MG63 (cell line): ENCODE data around the gene IGBP1. TPM values are rescaled to one million over a fixed set of nuclear protein-coding genes. Genes with fewer than 3 reads are reported as not detected.
"Not testable (repeated sequence)": the region's sequence is repeated elsewhere in the genome, so short reads cannot be mapped to it uniquely, and the experiment has no call there.

ENCODE experiments used
- DNase-seq: peaks from one replicate; pipeline ENCODE4 v3.0.0-alpha.2; 2020
- H3K27me3 ChIP-seq: fragments of 250-450 bp; sonication (Bioruptor Pico); 2 replicates; pipeline ENCODE4 v1.5.1; 2020; ENCODE audit warnings: mild to moderate bottlenecking, moderate library complexity
- H3K36me3 ChIP-seq: fragments of 250-450 bp; sonication (Bioruptor Pico); 2 replicates; pipeline ENCODE4 v1.5.1; 2020; ENCODE audit warnings: mild to moderate bottlenecking, moderate library complexity
- H3K4me3 ChIP-seq: fragments of 250-450 bp; sonication (Bioruptor Pico); 2 replicates; pipeline ENCODE4 v1.5.1; 2020; ENCODE audit warnings: mild to moderate bottlenecking, moderate library complexity
- H3K9me3 ChIP-seq: fragments of 250-450 bp; sonication (Bioruptor Pico); 2 replicates; pipeline ENCODE4 v1.5.1; 2020; ENCODE audit warnings: mild to moderate bottlenecking, moderate library complexity
- total RNA-seq: library from RNA; depleted of rRNA; stranded (reverse); fragments of >200 nt; shearing (Covaris generic); gene quantifications from 2 replicates; pipeline ENCODE4 v1.2.3, GENCODE V29; 2014; ENCODE audit warnings: low replicate concordance; rRNA removed

The IGBP1 gene
- total RNA-seq, result 55.2 and 59.5 TPM in 2 replicates

GRCh38 chrX:70133303-70134115 is at the start of gene IGBP1:
Gene IGBP1 (plus strand): TSS chrX:70133447. CDS start chrX:70133948, 501 bp downstream.
- no peaks in the 10 kb centered on the region for H3K27me3 ChIP-seq
- no peaks in the 10 kb centered on the region for H3K9me3 ChIP-seq
- peaks cover 3% of the 10 kb centered on the region; the same call in 1 of the 2 replicates for H3K36me3 ChIP-seq
- DNase-seq, result peak; percentile 80
- H3K4me3 ChIP-seq, result peak within 1 kb of the TSS; percentile 70

DNA sequence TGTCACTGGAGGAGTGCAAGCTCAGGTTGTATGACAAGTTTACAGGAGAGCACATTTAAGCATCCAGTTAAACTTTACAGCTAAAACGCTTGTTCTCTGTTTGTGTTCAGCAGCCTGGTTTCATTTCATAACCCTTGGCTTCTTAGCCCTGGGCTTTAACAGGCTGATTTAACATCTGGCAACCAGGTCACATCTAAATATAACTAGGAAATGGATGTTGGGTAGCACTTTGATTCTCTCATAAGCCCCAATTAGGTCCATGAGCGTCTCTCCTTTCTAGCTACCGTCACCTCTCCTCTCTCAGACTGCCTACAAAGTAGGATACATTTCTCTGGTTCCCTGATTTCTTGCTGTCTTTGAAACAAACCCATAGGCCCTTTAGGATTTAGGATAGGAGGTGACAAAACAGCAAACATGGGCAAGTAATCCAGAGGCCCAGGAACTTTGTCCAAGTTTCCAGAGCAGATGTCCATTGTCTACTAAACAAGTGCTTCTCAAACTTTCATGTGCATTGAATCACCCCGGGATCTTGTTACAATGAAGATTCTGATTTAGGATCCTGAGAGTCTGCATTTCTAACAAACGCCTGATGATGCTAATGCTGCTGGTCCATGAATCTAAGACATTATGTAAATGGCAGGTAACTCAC is 48.5 kb upstream of the IGBP1 start:
- no peak for DNase-seq
- H3K27me3 ChIP-seq, result no peaks in the 10 kb centered on the region
- H3K36me3 ChIP-seq, result no peaks in the 10 kb centered on the region

GRCh38 chrX:70087857-70088630 is 45.2 kb upstream of the IGBP1 start:
- no peaks in the 10 kb centered on the region for H3K36me3 ChIP-seq
- no peaks in the 10 kb centered on the region for H3K27me3 ChIP-seq
- DNase-seq, result peak; percentile 32
- H3K4me3 ChIP-seq, result no peak overlapping the region
- no peaks in the 10 kb centered on the region for H3K9me3 ChIP-seq

More for the DNA sequence above, 48.5 kb upstream of the IGBP1 start:
- Histone ChIP-seq H3K9me3 (no peaks in the 10 kb centered on the region), H3K4me3 (no peak overlapping the region)

- Histone ChIP-seq H3K36me3 (no peaks in the 10 kb centered on the region), H3K4me3 (no peak overlapping the region), H3K27me3 (no peaks in the 10 kb centered on the region), H3K9me3 (no peaks in the 10 kb centered on the region)
- DNase-seq, result no peak
Measured at GRCh38 chrX:70088751-70089150, 44.5 kb upstream of the IGBP1 start.

DNA sequence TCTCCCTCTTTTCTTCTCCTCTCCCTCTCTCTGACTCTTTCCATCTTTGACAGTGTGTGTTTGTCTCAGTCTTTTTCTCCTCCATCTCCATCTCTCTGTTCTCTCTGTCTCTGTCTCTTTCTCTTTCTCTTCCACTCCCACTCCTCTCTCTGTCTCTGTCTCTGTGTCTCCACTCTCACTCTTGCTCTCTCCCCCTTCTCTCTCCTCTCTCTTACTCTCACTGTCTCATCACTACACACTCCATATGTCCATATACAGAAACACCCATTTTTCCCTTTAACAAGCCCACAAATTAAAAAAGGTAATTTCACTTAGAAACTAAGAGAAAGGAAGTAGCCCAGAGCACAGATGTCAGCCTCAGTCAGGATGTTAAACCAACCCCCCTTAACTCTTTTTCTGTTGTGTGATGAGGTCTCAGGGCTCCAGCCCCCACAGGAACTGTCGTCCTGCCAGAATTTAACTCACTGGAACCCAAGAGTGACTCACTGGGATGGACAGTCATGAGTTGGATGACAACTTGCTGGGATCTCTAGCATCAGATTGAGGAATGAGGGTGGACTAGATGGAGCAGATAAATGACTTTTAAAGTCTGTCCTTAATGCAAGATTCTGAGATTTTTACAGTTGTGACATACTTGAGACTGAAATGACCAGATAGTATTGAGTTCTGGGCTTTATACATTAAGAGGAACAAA is 43.5 kb upstream of the IGBP1 start:
- Histone ChIP-seq H3K9me3 (no peaks in the 10 kb centered on the region), H3K27me3 (no peaks in the 10 kb centered on the region), H3K36me3 (no peaks in the 10 kb centered on the region), H3K4me3 (no peak overlapping the region)
- DNase-seq, result peak; percentile 14

- Histone ChIP-seq H3K4me3 (no peak overlapping the region), H3K27me3 (no peaks in the 10 kb centered on the region), H3K9me3 (no peaks in the 10 kb centered on the region), H3K36me3 (no peaks in the 10 kb centered on the region)
- no peak for DNase-seq
Measured at GRCh38 chrX:70092247-70092646, 41.0 kb upstream of the IGBP1 start.

DNA sequence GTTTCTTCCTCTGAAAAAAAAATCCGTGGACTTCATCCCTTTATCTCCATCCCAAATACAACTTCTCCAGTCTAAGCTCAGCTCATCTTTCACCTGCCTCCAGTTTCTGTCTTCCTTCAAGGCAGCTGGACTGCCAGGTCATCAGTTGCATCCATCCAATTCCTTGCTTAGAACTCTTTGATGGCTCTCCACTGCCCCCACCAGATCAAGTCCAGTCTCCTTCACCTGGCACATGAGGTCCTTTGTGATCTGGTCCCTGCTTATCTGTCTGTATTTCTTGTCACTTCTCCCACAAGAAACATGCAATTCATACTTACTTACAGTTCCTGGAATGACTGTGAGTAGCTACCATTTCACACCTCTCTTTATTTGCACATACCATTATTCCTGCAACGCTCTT is 37.2 kb upstream of the IGBP1 start:
- DNase-seq, result no peak
- no peak overlapping the region for H3K4me3 ChIP-seq

DNA sequence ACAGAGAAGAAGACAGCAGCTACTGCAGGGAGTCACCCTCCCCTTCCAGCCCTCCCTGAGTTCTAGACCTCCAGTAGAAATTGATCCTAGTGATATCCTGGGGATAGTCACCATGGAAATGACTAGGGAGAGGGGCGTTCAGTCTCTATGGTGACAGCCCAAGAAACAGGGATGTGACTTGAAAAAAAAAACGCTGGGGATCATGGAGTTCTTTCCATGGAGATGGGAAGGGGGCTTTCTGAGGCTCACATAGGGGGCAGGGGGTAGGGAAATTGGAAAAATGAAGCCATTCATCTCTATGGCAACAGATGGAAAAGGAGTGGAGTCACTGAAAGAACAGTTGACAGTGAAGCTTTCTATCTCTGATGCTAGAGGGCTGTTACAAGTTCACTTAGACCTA is 28.0 kb upstream of the IGBP1 start:
- H3K27me3 ChIP-seq, result no peaks in the 10 kb centered on the region
- no peak overlapping the region for H3K4me3 ChIP-seq
- H3K36me3 ChIP-seq, result no peaks in the 10 kb centered on the region
- DNase-seq, result no peak
- no peaks in the 10 kb centered on the region for H3K9me3 ChIP-seq

More for the DNA sequence above, 37.2 kb upstream of the IGBP1 start:
- no peaks in the 10 kb centered on the region for H3K27me3 ChIP-seq
- H3K9me3 ChIP-seq, result no peaks in the 10 kb centered on the region
- H3K36me3 ChIP-seq, result no peaks in the 10 kb centered on the region

DNA sequence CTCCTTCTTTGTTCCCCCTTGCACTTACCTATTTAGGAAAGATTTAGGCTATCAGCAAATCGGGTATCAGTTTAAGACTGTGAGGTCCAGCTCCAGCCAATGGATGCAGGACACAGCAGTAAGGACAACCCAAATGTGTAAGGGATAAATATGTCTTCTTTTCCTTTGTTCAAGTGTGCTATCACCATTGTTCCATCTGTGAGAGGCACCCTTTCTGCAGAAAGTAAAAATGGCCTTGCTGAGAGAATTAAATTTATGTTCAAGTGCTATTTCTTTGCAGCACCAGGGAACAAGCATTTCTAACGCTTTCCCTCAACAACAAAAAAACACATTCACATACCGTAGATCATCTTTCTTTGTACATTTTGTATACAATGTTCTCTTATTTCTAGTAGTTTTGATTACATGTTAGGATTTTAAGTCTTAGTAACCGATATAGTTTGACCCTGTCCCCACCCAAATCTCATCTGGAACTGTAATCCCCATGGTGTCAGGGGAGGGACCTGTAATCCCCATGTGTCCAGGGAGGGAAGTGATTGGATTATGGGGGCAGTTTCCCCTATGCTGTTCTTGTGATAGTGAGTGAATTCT is 21.7 kb upstream of the IGBP1 start:
- not testable (repeated sequence) for DNase-seq, H3K36me3 ChIP-seq, H3K27me3 ChIP-seq, H3K9me3 ChIP-seq, H3K4me3 ChIP-seq

DNA sequence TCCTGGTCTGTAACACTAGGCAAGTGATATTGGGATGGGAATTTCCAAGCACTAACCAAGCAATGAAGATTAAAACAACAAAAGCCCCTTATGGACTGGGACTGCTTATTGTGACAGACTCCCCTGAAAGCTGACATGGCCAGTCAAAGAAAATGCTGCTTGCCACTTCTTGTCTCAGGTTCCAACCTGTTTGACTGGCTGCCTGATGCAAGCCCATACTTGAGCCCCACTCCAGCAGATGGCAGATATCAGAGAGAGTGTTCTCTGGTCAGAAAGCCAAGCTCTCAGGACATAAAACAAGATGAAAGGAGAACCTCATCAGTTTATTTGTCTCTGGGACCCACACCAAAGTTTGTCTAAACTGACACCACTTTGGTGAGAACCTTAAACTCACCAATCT is 15.5 kb upstream of the IGBP1 start:
- Histone ChIP-seq H3K9me3 (no peaks in the 10 kb centered on the region), H3K36me3 (no peaks in the 10 kb centered on the region), H3K27me3 (no peaks in the 10 kb centered on the region), H3K4me3 (no peak overlapping the region)
- no peak for DNase-seq

DNA sequence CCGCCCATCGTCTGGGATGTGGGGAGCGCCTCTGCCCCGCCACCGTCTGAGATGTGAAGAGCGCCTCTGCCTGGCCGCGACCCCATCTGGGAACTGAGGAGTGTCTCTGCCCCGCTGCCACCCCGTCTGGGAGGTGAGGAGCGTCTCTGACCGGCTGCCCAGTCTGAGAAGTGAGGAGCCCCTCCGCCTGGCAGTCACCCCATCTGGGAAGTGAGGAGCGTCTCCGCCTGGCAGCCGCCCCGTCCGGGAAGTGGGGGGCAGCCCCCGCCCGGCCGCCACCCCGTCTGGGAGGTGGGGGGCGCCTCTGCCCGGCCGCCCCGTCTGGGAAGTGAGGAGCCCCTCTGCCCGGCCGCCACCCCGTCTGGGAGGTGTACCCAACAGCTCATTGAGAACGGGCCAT is 10.2 kb upstream of the IGBP1 start:
- H3K4me3 ChIP-seq, DNase-seq, H3K36me3 ChIP-seq, H3K9me3 ChIP-seq, H3K27me3 ChIP-seq: not testable (repeated sequence)

DNA sequence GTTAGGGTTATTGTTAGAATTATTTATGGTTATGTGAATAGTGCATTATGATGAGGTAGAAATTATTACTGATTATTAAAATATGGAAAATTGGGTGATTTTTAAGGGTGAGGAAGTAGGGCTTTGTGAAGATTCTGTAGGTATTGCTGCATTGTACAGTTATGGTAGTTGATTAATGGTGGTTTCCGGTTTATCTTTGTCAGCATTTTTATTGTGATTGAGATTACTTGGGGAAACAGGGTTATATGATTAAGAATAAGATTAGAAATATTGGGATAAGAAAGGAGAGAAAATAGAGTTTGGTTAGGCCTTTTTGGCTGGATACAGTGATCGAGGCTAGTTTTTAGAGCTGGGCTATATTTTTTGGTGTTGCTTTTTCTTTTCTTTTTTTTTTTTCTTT is 8.6 kb upstream of the IGBP1 start:
- H3K27me3 ChIP-seq, result no peaks in the 10 kb centered on the region
- no peak for DNase-seq
- no peak overlapping the region for H3K4me3 ChIP-seq
- no peaks in the 10 kb centered on the region for H3K36me3 ChIP-seq
- H3K9me3 ChIP-seq, result no peaks in the 10 kb centered on the region

DNA sequence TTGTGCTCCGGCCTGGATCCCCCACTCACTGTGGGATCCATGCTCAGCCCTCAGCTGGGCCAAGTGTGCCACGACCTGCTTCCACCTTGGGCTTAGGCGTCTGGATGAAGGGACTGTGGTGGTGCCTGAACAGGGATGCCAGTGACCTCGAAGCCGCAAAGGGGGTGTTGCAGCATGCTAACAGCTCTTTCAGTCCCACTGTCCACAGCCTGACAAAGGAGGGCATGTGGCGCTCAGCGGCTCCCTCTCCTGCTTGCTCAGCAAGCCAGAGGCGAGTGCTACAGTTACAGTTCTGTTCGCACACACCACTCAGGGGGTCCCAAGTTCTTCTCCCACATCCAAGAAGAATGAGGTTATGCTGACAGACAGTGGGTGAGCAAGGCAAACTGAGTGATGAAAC is 5.2 kb upstream of the IGBP1 start:
- no peaks in the 10 kb centered on the region for H3K9me3 ChIP-seq
- DNase-seq, result no peak
- H3K4me3 ChIP-seq, result no peak overlapping the region

GRCh38 chrX:70129816-70130215 is 3.4 kb upstream of the IGBP1 start:
- no peak for DNase-seq
- no peaks in the 10 kb centered on the region for H3K9me3 ChIP-seq
- H3K4me3 ChIP-seq, result no peak overlapping the region
- no peaks in the 10 kb centered on the region for H3K27me3 ChIP-seq
- H3K36me3 ChIP-seq, result no peaks in the 10 kb centered on the region

More for the DNA sequence above, 5.2 kb upstream of the IGBP1 start:
- H3K27me3 ChIP-seq, result no peaks in the 10 kb centered on the region
- H3K36me3 ChIP-seq, result no peaks in the 10 kb centered on the region

- no peak for DNase-seq
- Histone ChIP-seq H3K4me3 (no peak overlapping the region), H3K36me3 (peaks cover 3% of the 10 kb centered on the region; the same call in 1 of the 2 replicates), H3K9me3 (no peaks in the 10 kb centered on the region), H3K27me3 (no peaks in the 10 kb centered on the region)
Measured at GRCh38 chrX:70132224-70132623, 1.0 kb upstream of the IGBP1 start.

GRCh38 chrX:70132877-70133302 is 357 bp upstream of the IGBP1 start:
- DNase-seq, result no peak
- no peaks in the 10 kb centered on the region for H3K27me3 ChIP-seq
- peaks cover 3% of the 10 kb centered on the region; the same call in 1 of the 2 replicates for H3K36me3 ChIP-seq
- no peaks in the 10 kb centered on the region for H3K9me3 ChIP-seq
- H3K4me3 ChIP-seq, result peak overlapping the region; percentile 70
